Small intestine (tissue), 7 donors: ENCODE data around the gene ELOVL5. TPM values are rescaled to one million over a fixed set of nuclear protein-coding genes. Genes with fewer than 3 reads are reported as not detected.

Source experiments
- DNase-seq, 2 donors: peaks; one replicate each; pipeline versions ENCODE4 v3.0.0 to v3.0.0-alpha.2; 2013
- FAIRE-seq: peaks from 2 replicates; lab custom pipeline; 2012; peaks lifted over from hg19 to GRCh38; lab: Jason Lieb, UNC
- H3K27ac ChIP-seq, 3 donors: one replicate each; pipeline ENCODE4 v1.5.1; 2013; ENCODE audit warnings: low read length in 2 of 3, mild to moderate bottlenecking in 2 of 3, control low read depth in 1 of 3, inconsistent platforms in 1 of 3, low read depth in 1 of 3, moderate library complexity in 1 of 3
- H3K27me3 ChIP-seq, 3 donors: one replicate each; pipeline ENCODE4 v1.6.1; 2013; ENCODE audit warnings: low read length in 3 of 3, inconsistent platforms in 1 of 3; ENCODE audit not compliant: control insufficient read depth in 3 of 3, insufficient read depth in 3 of 3
- H3K36me3 ChIP-seq, 3 donors: one replicate each; pipeline ENCODE4 v1.6.1; 2013; ENCODE audit warnings: low read length in 3 of 3, inconsistent platforms in 1 of 3, low read depth in 1 of 3, mild to moderate bottlenecking in 1 of 3, moderate library complexity in 1 of 3; ENCODE audit not compliant: control insufficient read depth in 3 of 3, insufficient read depth in 2 of 3
- H3K4me1 ChIP-seq, 3 donors: one replicate each; pipeline ENCODE4 v1.6.1; 2013; ENCODE audit warnings: low read length in 2 of 3, inconsistent platforms in 1 of 3, low read depth in 1 of 3, mild to moderate bottlenecking in 1 of 3, moderate library complexity in 1 of 3; ENCODE audit not compliant: control insufficient read depth in 3 of 3, insufficient read depth in 2 of 3
- H3K4me3 ChIP-seq, 3 donors: one replicate each; pipeline ENCODE4 v1.5.1; 2013; ENCODE audit warnings: low read length in 3 of 3, control low read depth in 1 of 3, inconsistent platforms in 1 of 3, low read depth in 1 of 3, mild to moderate bottlenecking in 1 of 3, moderate library complexity in 1 of 3
- H3K9me3 ChIP-seq, 2 donors: one replicate each; pipeline ENCODE4 v1.6.1; 2013; ENCODE audit warnings: low read depth in 1 of 2, low read length in 1 of 2; ENCODE audit not compliant: control insufficient read depth in 2 of 2, insufficient read depth in 1 of 2
- WGBS, 3 donors: extraction: QIAGEN DNeasy Blood & Tissue Kit; methylation state at CpG; one replicate each; pipeline ENCODE4 v1.1.7; 2013; 5-methylcytosine and 5-hydroxymethylcytosine counted together
- polyA plus RNA-seq, 4 donors: library from polyadenylated mRNA; stranded (reverse) in 3 of 4; unstranded in 1 of 4; fragments of 200-250 nt in 3 of 4; fragments of 120-200 nt in 1 of 4; gene quantifications; one replicate each; pipeline versions ENCODE4 v1.2.1 to v1.2.3, GENCODE V29; 2013
- donor health status: healthy with polysubstance abuse.
- donor health status: control.
- donor health status: control.
- donor health status: Bipolar disorder and iron deficiency.
- donor health status: healthy.

The ELOVL5 gene
- polyA plus RNA-seq, 4 donors = 6.3 to 37.0 (median 22.6) TPM

DNA sequence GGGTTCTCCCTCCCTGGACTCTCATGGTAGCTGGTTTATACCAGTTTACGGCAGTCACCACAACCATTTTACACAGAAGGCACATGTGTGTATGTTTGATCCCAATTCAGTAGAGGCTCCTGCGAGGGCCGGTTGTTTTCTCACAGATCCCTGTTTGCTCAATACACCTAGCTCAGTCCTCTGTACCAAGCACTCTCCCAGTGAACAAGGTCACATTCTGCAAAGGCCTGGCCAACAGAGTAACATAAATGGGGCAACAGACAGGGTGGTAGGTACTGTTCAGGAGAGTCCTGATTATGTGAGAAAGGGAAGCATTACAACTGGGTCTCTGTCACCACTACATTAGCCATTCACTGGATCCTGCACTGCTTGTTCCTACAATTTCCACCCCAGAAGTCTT lies 84.4 kb downstream of the ELOVL5 start:
- FAIRE-seq (no peak), DNase-seq (no peak)
- H3K9me3 ChIP-seq = no peaks in the 10 kb centered on the region
- H3K27ac ChIP-seq = no peak overlapping the region
- 80 to 91% (median 85%) methylated on average over 3 of the region's 3 CpGs for WGBS, 3 donors
- H3K4me3 ChIP-seq = no peak overlapping the region
- peaks cover 0 to 14% (median 6%) of the 10 kb centered on the region in 3 donors for H3K36me3 ChIP-seq
- H3K4me1 ChIP-seq = peaks cover 0 to 11% (median 0%) of the 10 kb centered on the region in 3 donors
- no peaks in the 10 kb centered on the region for H3K27me3 ChIP-seq

DNA sequence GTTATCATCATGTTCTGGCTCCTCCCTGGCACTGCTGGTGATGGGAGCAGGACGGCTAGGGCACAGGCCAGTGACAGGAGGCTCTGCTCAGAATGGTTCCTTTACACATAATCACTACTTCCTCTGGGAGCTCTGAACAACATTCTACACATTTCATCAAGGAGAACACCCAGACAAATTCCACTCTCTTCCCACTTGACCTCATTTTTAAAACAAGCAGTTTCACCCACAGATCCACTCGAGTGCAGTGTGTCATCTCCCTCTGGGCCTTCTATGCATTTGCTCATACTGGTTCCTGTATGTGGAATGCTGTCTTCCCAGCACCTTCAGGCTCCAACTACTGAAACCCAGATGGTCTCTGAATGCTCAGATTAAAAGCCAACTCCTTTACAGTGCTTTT lies 84.8 kb downstream of the ELOVL5 start:
- WGBS, 3 donors = 71 to 83% (median 82%) methylated on average over 2 of the region's 2 CpGs
- DNase-seq = no peak
- Histone ChIP-seq H3K36me3 (peaks cover 0 to 12% (median 6%) of the 10 kb centered on the region in 3 donors), H3K4me1 (peaks cover 0 to 11% (median 0%) of the 10 kb centered on the region in 3 donors), H3K4me3 (no peak overlapping the region), H3K27me3 (no peaks in the 10 kb centered on the region), H3K27ac (no peak overlapping the region), H3K9me3 (no peaks in the 10 kb centered on the region)
- no peak for FAIRE-seq

- DNase-seq (no peak), FAIRE-seq (no peak)
- Histone ChIP-seq H3K36me3 (peaks cover 0 to 10% (median 6%) of the 10 kb centered on the region in 3 donors), H3K4me3 (no peak overlapping the region), H3K27me3 (no peaks in the 10 kb centered on the region), H3K27ac (no peak overlapping the region), H3K9me3 (no peaks in the 10 kb centered on the region), H3K4me1 (peaks cover 0 to 11% (median 0%) of the 10 kb centered on the region in 3 donors)
- WGBS, 3 donors = 86 to 88% (median 88%) methylated on average over 11 of the region's 11 CpGs
Observed at GRCh38 chr6:53259860-53260580, 88.7 kb downstream of the ELOVL5 start.

DNA sequence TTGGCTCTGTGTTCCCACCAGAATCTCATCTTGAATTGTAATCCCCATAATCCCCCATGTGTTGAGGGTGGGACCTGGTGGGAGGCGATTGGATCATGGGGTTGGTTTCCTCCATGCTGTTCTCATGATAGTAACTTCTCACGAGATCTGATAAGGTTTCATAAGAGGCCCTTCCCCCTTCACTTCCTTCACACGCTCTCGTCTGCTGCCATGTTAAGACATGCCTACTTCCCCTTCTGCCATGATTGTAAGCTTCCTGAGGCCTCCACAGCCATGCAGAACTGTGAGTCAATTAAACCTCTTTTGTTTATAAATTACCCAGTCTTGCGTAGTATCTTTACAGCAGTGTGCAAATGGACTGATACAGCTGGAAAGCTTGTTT lies 90.0 kb downstream of the ELOVL5 start:
- Histone ChIP-seq H3K4me1 (peaks cover 0 to under 1% (median 0%) of the 10 kb centered on the region in 3 donors), H3K9me3 (no peaks in the 10 kb centered on the region), H3K36me3 (peaks cover 0 to 10% (median 6%) of the 10 kb centered on the region in 3 donors), H3K27ac (no peak overlapping the region), H3K4me3 (no peak overlapping the region), H3K27me3 (no peaks in the 10 kb centered on the region)
- DNase-seq (no peak), FAIRE-seq (no peak)
- WGBS, 3 donors = 89 to 94% (median 89%) methylated on average over 5 of the region's 5 CpGs

DNA sequence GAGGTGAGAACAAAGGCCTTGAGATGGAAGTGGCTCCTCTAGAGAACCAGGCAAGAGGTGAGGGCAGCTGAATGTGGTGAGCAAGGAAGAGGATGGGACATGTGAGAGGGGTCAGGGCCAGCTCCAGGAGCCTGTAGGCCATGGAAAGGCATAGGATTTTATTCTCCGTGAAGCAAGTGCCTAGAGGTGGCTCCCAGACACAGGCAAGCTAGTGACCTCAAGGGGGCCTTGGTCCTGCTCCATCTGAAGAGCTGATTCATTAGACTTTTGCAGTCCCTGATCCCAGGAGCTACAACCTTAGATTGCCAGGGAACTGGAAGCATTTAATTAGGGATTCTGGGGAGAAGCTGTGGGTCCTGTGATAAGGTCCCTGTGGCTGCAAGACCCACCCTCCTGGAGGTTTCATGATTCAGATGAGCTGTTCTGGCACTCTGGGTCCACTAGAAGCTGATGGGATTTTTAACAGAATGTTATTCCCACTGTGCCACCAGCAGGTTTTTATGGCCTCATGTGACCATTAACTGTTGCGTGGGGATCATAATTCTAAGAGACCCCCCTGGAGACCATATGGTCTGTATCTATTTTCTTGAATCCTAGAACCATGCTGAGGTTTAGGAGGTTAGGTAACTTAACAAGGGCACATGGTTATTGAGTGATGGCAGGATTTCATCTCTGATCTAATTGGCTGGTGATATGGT lies 90.5 kb downstream of the ELOVL5 start:
- Histone ChIP-seq H3K9me3 (no peaks in the 10 kb centered on the region), H3K4me3 (no peak overlapping the region), H3K27me3 (no peaks in the 10 kb centered on the region), H3K4me1 (no peaks in the 10 kb centered on the region), H3K36me3 (peaks cover 0 to 10% (median 6%) of the 10 kb centered on the region in 3 donors), H3K27ac (no peak overlapping the region)
- DNase-seq (no peak), FAIRE-seq (no peak)
- 92 to 100% (median 96%) methylated on average over 2 of the region's 2 CpGs for WGBS, 3 donors

GRCh38 chr6:53257533-53257932 lies 91.2 kb downstream of the ELOVL5 start:
- H3K4me3 ChIP-seq = no peak overlapping the region
- FAIRE-seq (no peak), DNase-seq (no peak)
- no peak overlapping the region for H3K27ac ChIP-seq
- H3K4me1 ChIP-seq = no peaks in the 10 kb centered on the region
- peaks cover 0 to 10% (median 6%) of the 10 kb centered on the region in 3 donors for H3K36me3 ChIP-seq
- WGBS, 3 donors = 75 to 87% (median 83%) methylated on average over 2 of the region's 2 CpGs
- H3K9me3 ChIP-seq = no peaks in the 10 kb centered on the region
- H3K27me3 ChIP-seq = no peaks in the 10 kb centered on the region

DNA sequence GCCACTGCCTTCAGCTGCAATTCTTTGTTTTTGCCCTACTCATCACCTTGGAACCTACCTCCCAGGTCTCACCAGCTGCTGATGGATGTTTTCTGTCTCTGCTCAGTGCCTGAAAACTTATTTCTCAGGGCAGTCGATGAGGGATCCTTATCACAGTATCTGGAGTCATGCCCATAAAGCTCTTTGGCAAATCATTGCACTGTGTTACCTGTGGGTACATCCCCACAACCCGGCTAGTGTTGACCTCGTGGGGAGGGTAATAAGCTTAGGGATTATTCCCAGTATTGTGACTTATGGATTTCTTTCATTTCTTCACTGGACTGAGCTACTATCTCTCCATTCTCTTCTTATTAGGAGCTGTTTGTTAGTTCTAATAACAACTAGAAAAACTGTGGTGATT lies 91.7 kb downstream of the ELOVL5 start:
- FAIRE-seq (no peak), DNase-seq (no peak)
- Histone ChIP-seq H3K4me3 (no peak overlapping the region), H3K4me1 (no peaks in the 10 kb centered on the region), H3K27ac (no peak overlapping the region), H3K36me3 (peaks cover 0 to 10% (median 6%) of the 10 kb centered on the region in 3 donors), H3K9me3 (no peaks in the 10 kb centered on the region), H3K27me3 (no peaks in the 10 kb centered on the region)
- WGBS, 3 donors = 15 to 65% (median 41%) methylated on average over 3 of the region's 3 CpGs

GRCh38 chr6:53252177-53252692 lies 96.5 kb downstream of the ELOVL5 start:
- no peaks in the 10 kb centered on the region for H3K36me3 ChIP-seq
- DNase-seq = no peak
- 78 to 83% (median 80%) methylated on average over 3 of the region's 3 CpGs for WGBS, 3 donors
- FAIRE-seq = no peak
- no peaks in the 10 kb centered on the region for H3K4me1 ChIP-seq
- no peaks in the 10 kb centered on the region for H3K9me3 ChIP-seq
- no peaks in the 10 kb centered on the region for H3K27me3 ChIP-seq
- H3K4me3 ChIP-seq = no peak overlapping the region
- no peak overlapping the region for H3K27ac ChIP-seq
